Heart left ventricle (tissue), 16 donors: ENCODE measurements around the gene OR5A1. TPM values are rescaled to one million over a fixed set of nuclear protein-coding genes. Genes with fewer than 3 reads are reported as not detected.

Experiments
- ATAC-seq, 4 donors: fragments of 200-7000 bp; cut with Tn5 transposase; one replicate each; pipeline ENCODE4 v1.9.1; 2020 to 2022; ENCODE audit warnings: moderate library complexity in 4 of 4, mild to moderate bottlenecking in 3 of 4, moderate number of reproducible peaks in 1 of 4
- DNase-seq, 5 donors: peaks; one replicate each; pipeline ENCODE4 v3.0.0-alpha.2; 2020
- H3K27ac ChIP-seq, 12 donors: fragments of 200-600 bp; sonication (generic) in 4 of 12; one replicate each; pipeline versions ENCODE4 v1.5.0 to v1.8.0; 2016 to 2022; ENCODE audit warnings: mild to moderate bottlenecking in 2 of 12
- H3K27me3 ChIP-seq, 9 donors: fragments of 200-600 bp; sonication (generic) in 2 of 9; one replicate each; pipeline versions ENCODE4 v1.5.1 to v1.8.0; 2016 to 2022; ENCODE audit warnings: mild to moderate bottlenecking in 3 of 9
- H3K36me3 ChIP-seq, 9 donors: fragments of 200-600 bp; sonication (generic) in 2 of 9; one replicate each; pipeline versions ENCODE4 v1.5.0 to v1.8.0; 2018 to 2022; ENCODE audit warnings: mild to moderate bottlenecking in 2 of 9
- H3K4me1 ChIP-seq, 12 donors: fragments of 200-600 bp; sonication (generic) in 4 of 12; one replicate each; pipeline versions ENCODE4 v1.5.0 to v1.8.0; 2016 to 2022; ENCODE audit warnings: mild to moderate bottlenecking in 3 of 12
- H3K4me3 ChIP-seq, 12 donors: fragments of 200-600 bp; sonication (generic) in 4 of 12; one replicate each; pipeline versions ENCODE4 v1.5.0 to v1.8.0; 2017 to 2022; ENCODE audit warnings: mild to moderate bottlenecking in 9 of 12, moderate library complexity in 4 of 12
- H3K9me3 ChIP-seq, 12 donors: fragments of 200-600 bp; sonication (generic) in 4 of 12; one replicate each; pipeline versions ENCODE4 v1.5.0 to v1.8.0; 2016 to 2022; ENCODE audit warnings: mild to moderate bottlenecking in 1 of 12
- CTCF ChIP-seq, 12 donors: fragments of 200-600 bp; sonication (generic) in 4 of 12; IDR thresholded peaks; one replicate each; pipeline versions ENCODE4 v1.5.0 to v1.8.0; 2018 to 2022; ENCODE audit warnings: antibody characterized with exemption in 12 of 12, mild to moderate bottlenecking in 5 of 12
- POLR2A ChIP-seq, 2 donors: fragments of 450-650 bp; IDR thresholded peaks; one replicate each; pipeline ENCODE4 v1.6.1; 2017; ENCODE audit warnings: antibody characterized with exemption in 2 of 2, mild to moderate bottlenecking in 2 of 2, moderate library complexity in 2 of 2
- WGBS, 4 donors: extraction: QIAGEN DNeasy Blood & Tissue Kit in 2 of 4; methylation state at CpG; one replicate each; pipeline versions ENCODE4 v1.1.5 to v1.1.7; 2013 to 2018; 5-methylcytosine and 5-hydroxymethylcytosine counted together
- intact Hi-C, 10 donors: fragments of 100-400 bp; cut with DNase I; formaldehyde crosslinking; loops; one replicate each; pipeline versions ENCODE4 v1.11.1 to v1.14.2; 2022
- polyA plus RNA-seq, 2 donors: library from polyadenylated mRNA; stranded (reverse); fragments of 200-250 nt; gene quantifications; one replicate each; pipeline ENCODE4 v1.2.3, GENCODE V29; 2013
- total RNA-seq, 9 donors: library from RNA; depleted of rRNA in 2 of 9; stranded (reverse); fragments of >200 nt in 2 of 9; fragmentation: NEBNext Ultra II Directional in 3 of 9; extraction: Animal tissue kit (Norgen Biotek cat#: 25700) in 3 of 9; gene quantifications; one replicate each; pipeline versions ENCODE4 v1.1.0 to v1.2.4, GENCODE V29; 2016 to 2023
- donor health status: ischemic (EF 13 %, LVEDD 7.1; RV severe dilation, severe dysfunction).
- donor health status: healthy with polysubstance abuse.
- donor health status: DM: no; HTN: yes; CAD: no.
- donor health status: DM: no; HTN: no; CAD: no.
- donor health status: ischemic (EF 25% LVEDD 6.9; RV normal size, moderate dysfunction).
- donor health status: ischemic (EF 25% LVEDD 5.7; RV mildly dilated, moderate dysfunction).
- donor health status: healthy.
- donor health status: DM: yes; HTN: yes; CAD: no.
- donor health status: ischemic (EF 35%, LVEDD 5.7; RV mildly dilated, moderate dysfunction).
- donor health status: nonischemic (EF 11% LVEDD 7.7; RV severe dilation, severe dysfunction).
- donor health status: DM: yes; HTN: yes; CAD: no.
- donor health status: PGD.
- donor health status: ischemic (EF 29% LVEDD 5.4; RV normal size, mild dysfunction).
- donor health status: nonischemic (EF 23%, LVEDD 6.1; RV moderate dilation, normal function).

The OR5A1 gene
- total and polyA plus RNA-seq, 11 donors: not detected

- TF ChIP-seq CTCF (IDR thresholded peaks at IDR 0.05): no peak
- 32 to 34% (median 33%) methylated on average over 5 of the region's 5 CpGs for WGBS, 4 donors
- DNase-seq: peak in 1 of 5 donors; percentile 25
- Histone ChIP-seq H3K9me3 (no peaks in the 10 kb centered on the region), H3K27me3 (no peaks in the 10 kb centered on the region), H3K4me3 (no peak overlapping the region), H3K27ac (no peak overlapping the region), H3K4me1 (no peaks in the 10 kb centered on the region), H3K36me3 (no peaks in the 10 kb centered on the region)
- peak in 3 of 4 donors; percentile 57 to 67 (median 66) for ATAC-seq
- intact Hi-C loops: no loop called here
Measured at GRCh38 chr11:59463190-59463641, 26.9 kb downstream of the OR5A1 start.

DNA sequence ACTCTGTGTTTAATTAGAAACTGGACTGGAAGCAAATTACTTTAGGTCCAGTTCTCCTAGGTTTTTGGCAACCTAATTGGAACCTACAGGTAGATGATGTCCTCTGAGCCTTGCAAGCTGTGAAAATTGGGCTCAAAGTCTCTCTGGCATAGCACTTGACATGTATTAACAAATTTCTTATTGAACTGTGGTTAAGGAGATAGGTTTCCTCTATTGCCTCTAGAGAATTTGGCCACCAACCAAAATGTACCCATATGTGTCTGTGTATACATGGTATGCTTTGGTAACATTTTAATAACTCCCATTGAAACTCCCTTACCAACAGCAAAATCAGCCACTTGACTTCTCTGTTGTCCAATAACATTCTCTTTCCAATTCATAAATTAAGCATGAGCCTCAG, 36.7 kb downstream of the OR5A1 start, which contains the start of gene OR4D10:
Gene OR4D10, plus strand, starts transcription at position 301 of the 400 bp plus-strand sequence. CDS start 4,115 bp downstream, outside the sequence.
- H3K27me3 ChIP-seq: no peaks in the 10 kb centered on the region
- TF ChIP-seq CTCF (IDR thresholded peaks at IDR 0.05): no peak
- TF ChIP-seq POLR2A (IDR thresholded peaks at IDR 0.05): no peak
- no peaks in the 10 kb centered on the region for H3K36me3 ChIP-seq
- no peaks in the 10 kb centered on the region for H3K9me3 ChIP-seq
- no peak for DNase-seq
- H3K27ac ChIP-seq: no peak within 1 kb of the TSS
- H3K4me3 ChIP-seq: no peak within 1 kb of the TSS
- intact Hi-C loops: no loop called here
- H3K4me1 ChIP-seq: no peaks in the 10 kb centered on the region
- ATAC-seq: no peak

DNA sequence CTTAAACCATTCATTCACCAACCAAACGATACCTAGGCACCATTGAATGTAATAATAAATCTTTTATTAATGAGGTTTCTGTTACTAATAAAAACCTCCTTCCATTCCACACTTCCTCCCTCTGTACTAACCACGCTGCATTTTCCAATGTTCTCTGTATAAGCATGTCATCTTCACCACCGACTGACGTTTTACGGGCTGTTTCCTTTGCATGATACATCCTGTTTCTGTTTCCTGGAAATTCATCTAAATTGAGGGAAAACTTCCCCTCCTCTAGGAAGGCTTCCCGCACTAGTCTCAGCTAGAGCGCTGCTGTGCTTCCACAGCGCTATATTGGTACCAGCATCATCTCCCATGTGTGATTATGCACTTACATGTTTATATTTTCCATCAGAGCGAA, 38.9 kb downstream of the OR5A1 start:
- TF ChIP-seq CTCF (IDR thresholded peaks at IDR 0.05) (no peak), POLR2A (IDR thresholded peaks at IDR 0.05) (no peak)
- no peaks in the 10 kb centered on the region for H3K9me3 ChIP-seq
- ATAC-seq: no peak
- H3K4me3 ChIP-seq: no peak overlapping the region
- no peaks in the 10 kb centered on the region for H3K27me3 ChIP-seq
- no peaks in the 10 kb centered on the region for H3K4me1 ChIP-seq
- intact Hi-C loops: no loop called here
- no peak overlapping the region for H3K27ac ChIP-seq
- no peaks in the 10 kb centered on the region for H3K36me3 ChIP-seq
- WGBS, 4 donors: 52 to 62% (median 61%) methylated on average over 9 of the region's 9 CpGs
- no peak for DNase-seq

DNA sequence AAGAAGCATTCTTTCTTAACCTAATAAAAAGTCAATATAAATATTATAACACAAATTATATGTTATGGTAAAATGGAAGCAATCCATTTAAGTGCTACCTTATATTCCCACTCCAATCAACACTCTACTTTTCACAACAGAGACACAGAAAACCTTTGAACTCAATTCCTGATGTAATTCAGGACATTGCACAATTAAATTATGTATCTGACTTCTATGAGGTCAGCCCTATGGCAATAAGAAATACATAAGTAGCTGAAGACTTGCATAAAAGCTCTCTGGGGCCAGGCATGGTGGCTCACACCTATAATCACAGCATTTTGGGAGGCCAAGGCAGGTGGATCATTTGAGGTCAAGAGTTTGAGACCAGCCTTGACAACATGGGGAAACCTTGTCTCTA, 43.6 kb downstream of the OR5A1 start:
- Histone ChIP-seq H3K27me3 (no peaks in the 10 kb centered on the region), H3K4me3 (no peak overlapping the region), H3K9me3 (no peaks in the 10 kb centered on the region), H3K27ac (no peak overlapping the region), H3K36me3 (no peaks in the 10 kb centered on the region), H3K4me1 (no peaks in the 10 kb centered on the region)
- intact Hi-C loops: no loop called here
- ATAC-seq (no peak), DNase-seq (no peak)
- no peak for TF ChIP-seq CTCF (IDR thresholded peaks at IDR 0.05)
- TF ChIP-seq POLR2A (IDR thresholded peaks at IDR 0.05): no peak
